Left lobe of liver (tissue), 2 donors: ENCODE measurements around the gene CAMSAP1. TPM values are rescaled to one million over a fixed set of nuclear protein-coding genes. Genes with fewer than 3 reads are reported as not detected.

Source experiments
- ATAC-seq: fragments of 200-7000 bp; cut with Tn5 transposase; one replicate; pipeline ENCODE4 v1.9.1; 2020; ENCODE audit warnings: mild to moderate bottlenecking, moderate library complexity
- DNase-seq: peaks from one replicate; pipeline ENCODE4 v3.0.0-alpha.2; 2020; ENCODE audit warnings: low spot score
- total RNA-seq: library from RNA; stranded (reverse); gene quantifications from one replicate; pipeline ENCODE4 v1.2.1, GENCODE V29; 2021
- donor health status: DM: no; HTN: no; CAD: no; lungs with moderate emphysema.
- donor health status: DM: no; HTN: yes; CAD: no.

The CAMSAP1 gene
- total RNA-seq, 1 donor from 2014 or later = 10.7 TPM

DNA sequence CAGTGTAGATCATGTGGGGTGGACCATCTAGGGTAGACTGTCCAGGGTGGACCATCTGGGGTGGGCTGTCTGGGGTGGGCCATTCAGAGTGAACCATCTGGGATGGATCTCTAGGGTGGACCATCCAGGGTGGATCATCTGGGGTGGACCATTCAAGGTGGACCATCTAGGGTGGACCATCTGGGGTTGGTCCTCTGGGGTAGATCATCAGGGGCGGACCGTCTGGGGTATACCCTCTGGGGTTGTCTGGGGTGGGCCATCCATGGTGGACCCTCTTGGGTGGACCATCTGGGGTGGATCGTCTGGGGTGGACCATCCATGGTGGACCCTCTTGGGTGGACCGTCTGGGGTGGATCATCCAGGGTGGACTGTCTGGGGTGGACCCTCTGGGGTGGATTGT lies 141.1 kb downstream of the CAMSAP1 start:
- ATAC-seq = no peak
- DNase-seq = no peak

DNA sequence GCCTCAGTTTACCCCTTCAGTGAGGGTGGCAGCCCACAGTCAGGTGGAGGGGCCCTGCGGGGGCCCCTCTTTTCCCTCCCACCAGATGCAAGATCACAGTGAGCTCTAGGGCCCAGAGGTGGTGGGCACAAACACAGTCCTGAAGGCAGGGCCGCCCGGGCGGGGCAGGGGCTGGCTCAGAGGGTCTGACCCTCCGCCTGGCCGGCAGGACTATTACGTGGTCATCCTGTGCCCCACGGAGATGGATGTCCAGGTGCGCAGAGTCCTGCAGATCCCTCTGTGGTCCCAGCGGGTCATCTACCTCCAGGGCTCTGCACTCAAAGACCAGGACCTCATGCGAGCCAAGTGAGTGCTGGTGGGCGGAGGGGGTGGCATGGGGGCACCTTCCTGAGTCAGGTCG lies 141.9 kb downstream of the CAMSAP1 start:
- DNase-seq (no peak), ATAC-seq (no peak)

- DNase-seq (no peak), ATAC-seq (no peak)
Observed at GRCh38 chr9:135764731-135765130, 142.6 kb downstream of the CAMSAP1 start.

GRCh38 chr9:135763716-135764446 lies 143.5 kb downstream of the CAMSAP1 start:
- DNase-seq (no peak), ATAC-seq (no peak)

GRCh38 chr9:135762921-135763320 lies 144.4 kb downstream of the CAMSAP1 start:
- DNase-seq (no peak), ATAC-seq (no peak)

- DNase-seq = no peak
- no peak for ATAC-seq
Observed at GRCh38 chr9:135761845-135762168, 145.5 kb downstream of the CAMSAP1 start.

DNA sequence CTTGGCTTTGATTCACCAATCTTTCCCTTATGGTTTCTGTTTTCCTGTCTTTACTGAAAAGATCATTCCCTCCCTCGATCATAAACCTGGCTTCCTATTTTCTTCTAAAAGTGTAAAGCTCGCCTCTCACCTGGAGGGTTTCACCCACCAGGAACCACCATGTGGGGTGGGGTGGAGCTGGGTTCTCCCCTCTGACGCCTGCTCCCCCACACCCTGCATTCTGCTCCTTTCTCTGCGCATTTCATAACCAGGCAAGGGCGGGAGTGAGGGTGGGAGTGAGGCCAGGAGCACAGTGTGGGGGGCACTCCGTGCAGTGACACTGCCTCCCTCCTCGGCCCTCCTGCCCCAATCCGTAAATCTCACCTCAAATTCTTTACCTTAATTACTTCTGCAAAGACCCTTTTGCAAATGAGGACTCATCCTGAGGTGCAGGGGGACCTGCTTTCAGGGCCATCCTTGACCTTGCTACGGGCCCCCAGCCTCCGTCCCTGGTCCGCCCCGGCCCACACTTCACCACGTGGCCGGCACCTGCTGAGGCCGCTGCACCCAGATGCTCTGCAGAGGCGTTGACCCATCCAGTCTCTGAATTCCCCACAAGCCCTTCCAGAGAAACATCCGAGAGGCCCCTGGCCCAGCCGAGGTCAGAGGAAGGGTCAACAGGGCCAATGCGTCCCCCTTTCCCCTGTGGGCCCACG lies 146.0 kb downstream of the CAMSAP1 start:
- DNase-seq (no peak), ATAC-seq (no peak)

DNA sequence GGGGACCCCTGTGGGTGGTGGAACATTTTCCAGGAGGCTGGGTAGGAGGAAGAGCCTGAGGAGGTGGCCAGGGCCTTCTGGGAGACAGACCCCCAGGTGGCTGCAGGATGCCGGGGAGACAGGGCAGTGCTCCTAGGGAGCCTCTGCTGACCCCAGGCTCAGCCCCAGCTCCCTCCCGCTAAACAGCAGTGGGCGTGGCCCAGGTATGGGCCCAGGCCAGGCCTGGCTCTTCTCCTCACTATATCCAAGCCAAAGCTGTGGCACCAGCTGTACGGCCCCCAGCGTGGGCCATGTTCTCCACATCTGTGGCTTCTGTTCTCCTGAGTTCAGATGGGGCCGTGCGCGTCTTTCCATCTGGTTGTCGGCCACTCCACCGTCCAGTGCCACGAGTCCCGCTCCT lies 146.9 kb downstream of the CAMSAP1 start:
- DNase-seq (no peak), ATAC-seq (no peak)

DNA sequence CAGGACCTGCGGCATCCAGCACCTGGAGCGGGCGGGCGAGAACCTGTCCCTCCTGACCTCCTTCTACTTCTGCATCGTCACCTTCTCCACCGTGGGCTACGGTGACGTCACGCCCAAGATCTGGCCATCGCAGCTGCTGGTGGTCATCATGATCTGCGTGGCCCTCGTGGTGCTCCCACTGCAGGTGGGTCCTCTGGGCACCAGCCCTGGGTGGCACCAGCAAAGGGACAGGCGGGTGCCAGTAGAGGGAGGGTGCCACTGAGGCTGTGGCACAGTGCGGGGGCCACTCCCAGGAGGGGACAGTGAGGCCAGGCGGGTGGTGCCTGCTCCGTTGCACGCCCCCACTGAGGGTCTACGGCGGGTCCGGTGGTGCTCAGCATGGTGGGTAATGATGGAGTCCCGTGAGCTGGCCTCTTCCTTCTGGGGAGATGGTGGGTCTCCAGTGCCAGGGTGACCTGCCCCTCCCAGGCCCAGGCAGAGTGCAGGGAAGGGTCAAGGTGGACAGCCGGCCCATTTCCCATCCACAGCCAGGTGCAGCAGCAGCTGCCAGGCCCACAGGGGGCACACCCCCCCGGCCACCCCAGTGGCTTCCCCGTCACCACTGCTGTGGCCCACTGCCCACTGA lies 147.6 kb downstream of the CAMSAP1 start:
- ATAC-seq (no peak), DNase-seq (no peak)

GRCh38 chr9:135758870-135759269 lies 148.5 kb downstream of the CAMSAP1 start:
- DNase-seq = no peak
- ATAC-seq = no peak

Other genes with a start within 250 kb of the CAMSAP1 start
- not detected for gene LCN9, start 244.2 kb downstream of the CAMSAP1 start, total RNA-seq
- gene SOHLH1, start 208.1 kb downstream of the CAMSAP1 start, total RNA-seq = not detected
- not detected for gene KCNT1, start 205.4 kb downstream of the CAMSAP1 start, total RNA-seq
- 18.7 TPM for gene UBAC1, start 53.8 kb upstream of the CAMSAP1 start, total RNA-seq
- gene NACC2, start 187.7 kb upstream of the CAMSAP1 start, total RNA-seq = 18.4 TPM
- 18.2 TPM for gene TMEM250, start 211.3 kb upstream of the CAMSAP1 start, total RNA-seq